ENCODE results near the gene SYDE2.
"Not testable (repeated sequence)": the region's sequence is repeated elsewhere in the genome, so short reads cannot be mapped to it uniquely, and the experiment has no call there.

The SYDE2 gene

GRCh38 chr1:85148524-85149250, 52.1 kb downstream of the SYDE2 start:
- H3K4me1 ChIP-seq: no peaks in the 10 kb centered on the region
- H3K9me3 ChIP-seq: no peaks in the 10 kb centered on the region
- H3K4me3 ChIP-seq: no peak overlapping the region
- no peaks in the 10 kb centered on the region for H3K27me3 ChIP-seq
- intact Hi-C loops (cut with DNase I; ENCODE audit: low total_unique reads): no loop called here
- H3K27ac ChIP-seq: no peak overlapping the region
- no peaks in the 10 kb centered on the region for H3K36me3 ChIP-seq
- TF ChIP-seq CTCF (IDR thresholded peaks at IDR 0.05): no peak
- DNase-seq: no peak

GRCh38 chr1:85146972-85147359, 53.9 kb downstream of the SYDE2 start:
- intact Hi-C loops (cut with DNase I; ENCODE audit: low total_unique reads): no loop called here
- H3K36me3 ChIP-seq: no peaks in the 10 kb centered on the region
- no peaks in the 10 kb centered on the region for H3K4me1 ChIP-seq
- H3K27ac ChIP-seq: no peak overlapping the region
- no peaks in the 10 kb centered on the region for H3K27me3 ChIP-seq
- H3K9me3 ChIP-seq: no peaks in the 10 kb centered on the region
- no peak for DNase-seq
- TF ChIP-seq CTCF (IDR thresholded peaks at IDR 0.05): no peak
- no peak overlapping the region for H3K4me3 ChIP-seq

- H3K4me3 ChIP-seq; DNase-seq; H3K4me1 ChIP-seq; H3K36me3 ChIP-seq; intact Hi-C loops (cut with DNase I; ENCODE audit: low total_unique reads); H3K27me3 ChIP-seq; H3K9me3 ChIP-seq; H3K27ac ChIP-seq: not testable (repeated sequence)
Observed at GRCh38 chr1:85146298-85146971, 54.4 kb downstream of the SYDE2 start.

- no peak overlapping the region for H3K4me3 ChIP-seq
- no peak for DNase-seq
- intact Hi-C loops (cut with DNase I; ENCODE audit: low total_unique reads): no loop called here
Observed at GRCh38 chr1:85144351-85144750, 56.5 kb downstream of the SYDE2 start.

GRCh38 chr1:85142753-85143152, 58.1 kb downstream of the SYDE2 start:
- intact Hi-C loops (cut with DNase I; ENCODE audit: low total_unique reads): no loop called here

More at GRCh38 chr1:85144351-85144750, 56.5 kb downstream of the SYDE2 start:
- no peak for TF ChIP-seq CTCF (IDR thresholded peaks at IDR 0.05)
- H3K36me3 ChIP-seq: no peaks in the 10 kb centered on the region
- H3K4me1 ChIP-seq: no peaks in the 10 kb centered on the region
- H3K27me3 ChIP-seq: no peaks in the 10 kb centered on the region
- no peaks in the 10 kb centered on the region for H3K9me3 ChIP-seq
- no peak overlapping the region for H3K27ac ChIP-seq

GRCh38 chr1:85138439-85138838, 62.4 kb downstream of the SYDE2 start:
- DNase-seq; H3K4me3 ChIP-seq; H3K27ac ChIP-seq; H3K9me3 ChIP-seq; H3K4me1 ChIP-seq; H3K36me3 ChIP-seq; intact Hi-C loops (cut with DNase I; ENCODE audit: low total_unique reads); H3K27me3 ChIP-seq: not testable (repeated sequence)

More at GRCh38 chr1:85142753-85143152, 58.1 kb downstream of the SYDE2 start:
- Histone ChIP-seq H3K4me3 (no peak overlapping the region), H3K27me3 (no peaks in the 10 kb centered on the region), H3K9me3 (no peaks in the 10 kb centered on the region), H3K4me1 (no peaks in the 10 kb centered on the region), H3K27ac (no peak overlapping the region), H3K36me3 (no peaks in the 10 kb centered on the region)
- TF ChIP-seq CTCF (IDR thresholded peaks at IDR 0.05): no peak
- no peak for DNase-seq
